HG03521 (cell line): ENCODE measurements around the gene SYNGR4.

Source experiments
- ATAC-seq: cut with Tn5 transposase; IDR thresholded peaks from one replicate; pipeline ENCODE4 v1.9.1; 2021; ENCODE audit warnings: mild to moderate bottlenecking, moderate library complexity; ENCODE audit not compliant: unreplicated experiment

Gene SYNGR4

GRCh38 chr19:48341515-48342413 is 22.4 kb upstream of the SYNGR4 start:
- ATAC-seq = no peak

GRCh38 chr19:48342414-48342738 is 21.8 kb upstream of the SYNGR4 start:
- ATAC-seq = no peak

GRCh38 chr19:48342841-48343540 is 21.2 kb upstream of the SYNGR4 start:
- ATAC-seq = no peak

- no peak for ATAC-seq
Observed at GRCh38 chr19:48344892-48345291, 19.3 kb upstream of the SYNGR4 start.

GRCh38 chr19:48346191-48346590 is 18.0 kb upstream of the SYNGR4 start:
- no peak for ATAC-seq

- ATAC-seq = no peak
Observed at GRCh38 chr19:48348045-48348444, 16.1 kb upstream of the SYNGR4 start.

- no peak for ATAC-seq
Observed at GRCh38 chr19:48348737-48349136, 15.4 kb upstream of the SYNGR4 start.

- no peak for ATAC-seq
Observed at GRCh38 chr19:48350856-48351255, 13.3 kb upstream of the SYNGR4 start.

GRCh38 chr19:48351341-48351752 is 12.8 kb upstream of the SYNGR4 start:
- no peak for ATAC-seq

GRCh38 chr19:48353677-48354076 is 10.5 kb upstream of the SYNGR4 start:
- no peak for ATAC-seq

- no peak for ATAC-seq
Observed at GRCh38 chr19:48354332-48354992, 9.7 kb upstream of the SYNGR4 start.

GRCh38 chr19:48355365-48355954 is 8.7 kb upstream of the SYNGR4 start:
- ATAC-seq = no peak

GRCh38 chr19:48359123-48359522 is 5.0 kb upstream of the SYNGR4 start:
- ATAC-seq = no peak

GRCh38 chr19:48361912-48362311 is 2.3 kb upstream of the SYNGR4 start:
- ATAC-seq = no peak

- ATAC-seq = peak; percentile 29
Observed at GRCh38 chr19:48362716-48363499, 1.3 kb upstream of the SYNGR4 start.

GRCh38 chr19:48363500-48363809 is 712 bp upstream of the SYNGR4 start:
- peak; percentile 1 for ATAC-seq

- ATAC-seq = no peak
Observed at GRCh38 chr19:48364598-48365348, 606 bp downstream of the SYNGR4 start.

- no peak for ATAC-seq
Observed at GRCh38 chr19:48365602-48366001, 1.4 kb downstream of the SYNGR4 start.

GRCh38 chr19:48367855-48368254 is 3.7 kb downstream of the SYNGR4 start:
- no peak for ATAC-seq

GRCh38 chr19:48368936-48369335 is 4.8 kb downstream of the SYNGR4 start:
- no peak for ATAC-seq
